ENCODE measurements around the gene APCDD1L.

- no peak for TF ChIP-seq POU2F2 (IDR thresholded peaks at IDR 0.05; ENCODE audit: low read depth, low read length)
- no peak for TF ChIP-seq POLR2A (IDR thresholded peaks at IDR 0.05; ENCODE audit: low read depth, low read length)
- TF ChIP-seq POLR2AphosphoS5 (IDR thresholded peaks at IDR 0.05; ENCODE audit: low read depth, low read length): no peak
- no peak for TF ChIP-seq TAF1 (IDR thresholded peaks at IDR 0.05; ENCODE audit: low read depth, low read length)
- no peak for TF ChIP-seq SPI1 (IDR thresholded peaks at IDR 0.05; ENCODE audit: low read depth, low read length)
These were observed 48.2 kb downstream of the APCDD1L start for GRCh38 chr20:58466729-58467571.

Data from GM12891 (cell line).